Fibroblast of skin of left biceps (primary cell): ENCODE measurements around the gene PQBP1.
"Not testable (repeated sequence)": the region's sequence is repeated elsewhere in the genome, so short reads cannot be mapped to it uniquely, and the experiment has no call there.

Experiments used
- DNase-seq, 2 experiments: peaks; one replicate each; pipeline ENCODE4 v3.0.0-alpha.2; 2013; ENCODE audit warnings: low read depth in 2 of 2

Gene PQBP1

GRCh38 chrX:48897625-48898306 lies at the start of gene PQBP1, which contains the start of gene TIMM17B:
Gene PQBP1, plus strand, starts transcription at chrX:48897930. Its CDS starts 580 bp downstream, at chrX:48898510.
Gene TIMM17B, minus strand, starts transcription at chrX:48897768. Its CDS starts 19 bp downstream, at chrX:48897749.
- peak; percentile 90 to 91 for DNase-seq

GRCh38 chrX:48848847-48849246 lies 48.9 kb upstream of the PQBP1 start:
- DNase-seq = no peak

GRCh38 chrX:48852857-48853256 lies 44.9 kb upstream of the PQBP1 start:
- DNase-seq = no peak

GRCh38 chrX:48853494-48853893 lies 44.2 kb upstream of the PQBP1 start:
- DNase-seq = not testable (repeated sequence)

GRCh38 chrX:48854121-48854804 lies 43.5 kb upstream of the PQBP1 start:
- not testable (repeated sequence) for DNase-seq

GRCh38 chrX:48854898-48855297 lies 42.8 kb upstream of the PQBP1 start:
- no peak for DNase-seq

GRCh38 chrX:48864210-48864609 lies 33.5 kb upstream of the PQBP1 start:
- DNase-seq = peak in 1 of 2 experiments; percentile 8

- DNase-seq = not testable (repeated sequence)
Measured at GRCh38 chrX:48872017-48872416, 25.7 kb upstream of the PQBP1 start.

- not testable (repeated sequence) for DNase-seq
Measured at GRCh38 chrX:48876944-48877343, 20.8 kb upstream of the PQBP1 start.

- no peak for DNase-seq
Measured at GRCh38 chrX:48883729-48884128, 14.0 kb upstream of the PQBP1 start.

GRCh38 chrX:48886586-48886985 lies 11.1 kb upstream of the PQBP1 start:
- not testable (repeated sequence) for DNase-seq

GRCh38 chrX:48890296-48890925 lies 7.3 kb upstream of the PQBP1 start:
- no peak for DNase-seq

- DNase-seq = no peak
Measured at GRCh38 chrX:48890934-48891401, 6.8 kb upstream of the PQBP1 start.

- peak in 1 of 2 experiments; percentile 32 for DNase-seq
Measured at GRCh38 chrX:48891402-48892288, 6.1 kb upstream of the PQBP1 start.

GRCh38 chrX:48892896-48893295 lies 4.8 kb upstream of the PQBP1 start:
- DNase-seq = no peak

GRCh38 chrX:48893556-48894348 lies 4.0 kb upstream of the PQBP1 start:
- DNase-seq = no peak

GRCh38 chrX:48894891-48895290 lies 2.8 kb upstream of the PQBP1 start:
- no peak for DNase-seq

GRCh38 chrX:48896611-48897011 lies 1.1 kb upstream of the PQBP1 start:
- DNase-seq = no peak

- DNase-seq = no peak
Measured at GRCh38 chrX:48897157-48897624, 539 bp upstream of the PQBP1 start.

- no peak for DNase-seq
Measured at GRCh38 chrX:48899078-48899410, 1.3 kb downstream of the PQBP1 start.

- no peak for DNase-seq
Measured at GRCh38 chrX:48901069-48901468, 3.3 kb downstream of the PQBP1 start.
